NCI-H187 (cell line): ENCODE data around the gene NRARP.
"Not testable (repeated sequence)": the region's sequence is repeated elsewhere in the genome, so short reads cannot be mapped to it uniquely, and the experiment has no call there.

ENCODE experiments used
- DNase-seq, 2 experiments: peaks; one replicate each; lab custom pipeline; 2025; lab: John Stamatoyannopoulos, UW

The NRARP gene

GRCh38 chr9:137276473-137277328, 25.4 kb downstream of the NRARP start:
- no peak for DNase-seq

- DNase-seq, result no peak
These were observed 26.2 kb downstream of the NRARP start for GRCh38 chr9:137275588-137276472.

GRCh38 chr9:137275203-137275587, 26.9 kb downstream of the NRARP start:
- DNase-seq, result no peak

DNA sequence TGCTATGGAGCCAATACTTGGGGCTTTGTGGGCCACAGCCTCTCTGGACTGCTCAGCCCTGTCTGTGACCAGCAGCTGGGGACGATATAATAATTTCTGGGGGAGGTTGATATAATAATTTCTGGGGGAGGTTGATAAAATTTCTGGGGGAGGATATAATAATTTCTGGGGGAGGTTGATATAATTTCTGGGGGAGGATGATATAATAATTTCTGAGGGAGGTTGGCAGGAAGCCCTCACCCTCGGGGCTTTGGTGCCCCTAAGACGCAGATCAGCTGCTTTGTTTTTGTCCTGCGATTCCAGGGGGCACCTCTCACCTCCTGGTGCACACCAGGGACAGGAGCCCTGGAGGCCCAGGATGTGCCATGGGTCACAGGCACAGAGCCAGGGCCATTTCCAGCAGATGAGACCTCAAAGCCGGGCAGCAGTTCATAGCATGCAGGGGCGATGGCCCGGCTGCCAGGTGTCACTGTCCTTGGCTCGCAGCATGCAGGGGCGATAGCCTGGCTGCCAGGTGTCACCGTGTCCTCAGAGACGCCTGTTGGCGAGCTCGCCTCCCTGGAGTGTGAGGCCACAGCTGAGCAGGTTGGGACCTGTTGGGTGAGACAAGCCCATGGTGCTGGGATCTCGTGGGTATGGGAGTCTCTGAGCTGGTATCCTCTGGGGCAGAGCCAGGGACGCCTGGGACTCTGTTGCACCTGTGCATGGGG, 28.3 kb downstream of the NRARP start:
- DNase-seq, result no peak

GRCh38 chr9:137273095-137273490, 29.0 kb downstream of the NRARP start:
- no peak for DNase-seq

- no peak for DNase-seq
These were observed 29.6 kb downstream of the NRARP start for GRCh38 chr9:137272241-137273094.

- DNase-seq, result no peak
These were observed 30.4 kb downstream of the NRARP start for GRCh38 chr9:137271696-137272076.

DNA sequence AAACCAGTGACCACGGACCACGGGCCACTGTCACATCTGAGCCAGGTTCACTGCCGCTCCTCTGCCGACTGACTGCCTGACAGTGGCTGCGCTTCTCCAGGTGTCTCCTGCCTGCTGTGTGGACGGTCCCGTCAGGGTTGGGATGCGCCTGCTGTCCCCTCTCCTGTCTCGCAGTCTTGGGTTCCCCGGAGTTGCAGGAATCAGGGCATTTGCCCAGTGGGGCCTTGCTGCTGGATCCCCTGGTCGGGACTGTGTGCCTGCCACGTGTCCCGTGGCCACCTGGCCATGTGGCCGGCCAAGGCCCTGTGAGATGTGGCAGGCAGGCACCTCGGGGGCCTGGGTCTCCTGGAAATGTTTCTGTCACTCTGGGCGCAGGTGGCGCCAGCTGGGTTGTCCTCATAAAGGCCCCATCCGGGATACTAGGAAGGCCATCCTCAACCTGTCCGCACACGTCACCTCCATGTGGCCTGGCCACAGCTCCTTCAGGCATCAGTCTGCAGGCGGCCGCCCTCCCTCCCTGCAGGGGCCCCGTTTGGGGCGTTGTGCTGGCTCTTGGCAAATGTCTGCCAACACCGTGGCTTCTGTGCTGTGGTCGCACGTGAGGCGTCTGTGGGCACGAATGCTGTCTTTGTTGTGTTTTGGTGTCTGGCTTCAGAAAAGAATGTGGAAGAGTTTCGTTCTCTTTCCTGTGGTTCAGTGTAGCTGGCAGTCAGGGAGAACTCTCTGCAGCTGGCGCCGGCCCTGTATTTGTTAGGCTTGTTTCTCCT, 31.0 kb downstream of the NRARP start:
- DNase-seq, result no peak

DNA sequence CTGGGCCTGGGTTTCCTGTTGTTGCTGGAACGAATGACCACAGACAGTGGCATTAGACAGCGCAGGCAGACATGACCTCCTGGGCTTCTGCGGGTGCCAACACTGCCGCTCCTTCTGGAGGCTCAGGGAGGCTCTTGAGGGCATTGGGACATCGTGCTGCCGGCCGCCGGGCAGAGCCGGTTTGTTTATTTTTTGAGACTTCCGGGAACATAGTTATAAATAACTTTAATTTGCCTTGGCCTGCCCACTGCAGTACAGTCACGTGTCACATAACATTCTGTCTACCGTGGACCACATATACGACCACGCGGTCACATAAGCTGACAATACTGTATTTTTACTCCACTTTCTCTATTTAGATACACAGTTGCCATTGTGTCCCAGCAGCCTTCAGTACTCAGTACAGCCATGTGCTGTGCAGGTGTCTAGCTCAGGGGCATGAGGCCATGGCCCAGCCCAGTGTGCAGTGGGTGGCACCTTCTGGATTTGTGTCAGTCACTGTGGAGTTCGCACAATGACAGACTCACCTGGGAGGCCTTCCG, 32.8 kb downstream of the NRARP start:
- DNase-seq, result no peak

DNA sequence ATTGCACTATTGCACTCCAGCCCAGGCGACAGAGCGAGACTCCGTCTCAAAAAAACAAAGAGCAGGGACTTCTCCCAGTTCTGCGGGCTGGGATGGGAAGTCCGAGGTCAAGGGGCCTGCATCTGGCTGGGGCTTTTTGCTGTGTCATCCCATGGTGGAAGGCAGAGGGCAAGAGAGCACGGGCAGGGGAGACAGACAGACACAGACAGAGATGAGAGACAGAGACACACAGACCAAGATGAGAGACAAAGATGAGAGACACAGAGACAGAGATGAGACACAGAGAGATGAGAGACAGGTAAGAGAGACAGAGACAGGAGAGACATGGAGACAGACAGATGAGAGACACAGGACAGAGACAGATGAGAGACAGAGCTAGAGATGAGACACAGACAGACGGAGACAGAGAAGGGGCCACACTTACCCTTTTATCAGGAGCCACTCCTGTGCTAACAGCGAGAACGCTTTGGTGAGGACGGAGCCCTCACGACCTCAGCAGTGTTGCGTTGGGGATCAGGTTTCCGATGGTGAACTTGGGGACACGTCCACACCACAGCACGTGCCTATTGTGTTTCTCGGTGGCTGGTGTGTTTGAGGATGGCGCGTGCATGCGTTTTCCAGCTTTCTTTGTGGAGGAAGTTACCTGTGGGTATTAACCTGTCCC, 33.4 kb downstream of the NRARP start:
- no peak for DNase-seq

DNA sequence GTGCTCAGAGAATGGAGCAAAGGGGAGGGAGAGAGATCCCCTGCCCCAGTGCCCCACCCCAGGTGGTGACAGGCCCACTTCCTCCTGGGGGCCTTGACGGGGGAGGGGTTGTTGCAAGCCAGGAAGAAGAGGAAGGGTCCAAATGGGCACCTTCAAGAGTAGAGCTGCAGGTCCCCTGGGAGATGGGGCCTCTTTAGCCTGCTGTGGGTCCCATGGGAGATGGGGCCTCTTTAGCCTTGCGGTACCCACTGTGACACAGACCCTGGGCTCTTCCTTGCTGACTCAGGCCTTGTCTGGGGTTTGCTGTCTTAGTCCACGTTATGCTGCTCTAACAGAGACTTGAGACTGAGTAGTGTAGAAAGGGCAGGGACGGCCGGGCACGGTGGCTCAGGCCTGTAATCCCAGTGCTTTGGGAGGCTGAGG, 34.1 kb downstream of the NRARP start:
- DNase-seq, result no peak

DNA sequence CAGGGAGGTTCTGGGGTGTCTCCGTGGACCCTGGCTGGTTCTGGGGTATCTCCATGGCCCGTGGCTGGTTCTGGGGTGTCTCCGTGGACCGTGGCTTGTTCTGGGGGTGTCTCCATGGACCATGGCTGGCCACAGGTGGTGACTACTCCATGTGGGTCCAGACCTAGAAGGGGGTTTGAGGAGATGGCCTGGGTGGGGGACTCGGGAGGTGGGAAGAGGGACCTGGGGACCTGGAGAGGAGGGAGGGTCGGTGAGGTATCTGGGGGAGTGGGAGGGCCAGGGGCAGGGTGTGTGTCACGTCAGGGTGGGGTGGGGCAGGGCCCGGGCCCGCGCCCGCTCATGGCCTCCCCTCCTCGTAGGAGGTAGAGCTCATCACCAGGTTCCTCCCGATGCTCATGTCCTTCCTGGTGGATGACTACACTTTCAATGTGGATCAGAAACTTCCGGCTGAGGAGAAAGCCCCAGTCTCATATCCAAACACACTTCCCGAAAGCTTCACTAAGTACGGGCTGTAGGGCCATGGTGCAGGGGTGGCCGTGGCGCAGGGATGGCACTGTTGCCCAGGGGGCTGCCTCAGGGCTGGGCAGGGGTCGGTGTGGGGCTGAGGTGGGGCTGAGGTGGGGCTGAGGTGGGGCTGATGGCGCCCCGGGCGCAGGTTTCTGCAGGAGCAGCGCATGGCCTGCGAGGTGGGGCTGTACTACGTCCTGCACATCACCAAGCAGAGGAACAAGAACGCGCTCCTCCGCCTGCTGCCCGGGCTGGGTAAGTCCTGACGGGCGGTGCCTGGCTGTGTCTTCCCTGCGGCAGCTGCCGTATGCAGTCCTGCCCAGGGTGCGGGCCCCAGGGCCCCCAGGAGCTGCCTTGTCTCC, 35.3 kb downstream of the NRARP start:
- no peak for DNase-seq

- no peak for DNase-seq
These were observed 35.9 kb downstream of the NRARP start for GRCh38 chr9:137266162-137266527.

DNA sequence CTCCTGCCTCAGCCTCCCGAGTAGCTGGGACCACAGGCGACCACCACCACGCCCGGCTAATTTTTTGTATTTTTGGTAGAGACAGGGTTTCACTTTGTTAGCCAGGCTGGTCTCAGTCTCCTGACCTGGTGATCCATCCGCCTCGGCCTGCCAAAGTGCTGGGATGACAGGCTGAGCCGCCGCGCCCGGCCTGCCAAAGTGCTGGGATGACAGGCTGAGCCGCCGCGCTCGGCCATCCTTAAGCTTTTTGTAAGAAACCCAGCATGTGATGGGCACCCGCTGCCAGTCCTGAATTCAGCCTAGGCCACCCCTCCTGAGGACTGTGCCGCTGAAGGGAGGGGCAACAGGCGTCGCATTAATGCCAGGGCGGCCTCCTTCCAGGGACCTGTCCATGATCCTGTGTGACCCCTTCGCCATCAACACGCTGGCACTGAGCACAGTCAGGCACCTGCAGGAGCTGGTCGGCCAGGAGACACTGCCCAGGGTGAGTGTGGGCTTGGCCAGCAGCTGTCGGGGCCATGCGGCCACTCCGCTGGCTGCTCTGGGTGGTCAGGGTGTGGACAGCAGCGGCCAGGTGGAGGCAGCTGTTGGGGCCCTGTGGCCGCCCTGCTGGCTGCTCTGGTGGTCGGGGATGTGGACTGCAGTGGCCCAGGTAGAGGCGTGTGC, 36.4 kb downstream of the NRARP start:
- no peak for DNase-seq

DNA sequence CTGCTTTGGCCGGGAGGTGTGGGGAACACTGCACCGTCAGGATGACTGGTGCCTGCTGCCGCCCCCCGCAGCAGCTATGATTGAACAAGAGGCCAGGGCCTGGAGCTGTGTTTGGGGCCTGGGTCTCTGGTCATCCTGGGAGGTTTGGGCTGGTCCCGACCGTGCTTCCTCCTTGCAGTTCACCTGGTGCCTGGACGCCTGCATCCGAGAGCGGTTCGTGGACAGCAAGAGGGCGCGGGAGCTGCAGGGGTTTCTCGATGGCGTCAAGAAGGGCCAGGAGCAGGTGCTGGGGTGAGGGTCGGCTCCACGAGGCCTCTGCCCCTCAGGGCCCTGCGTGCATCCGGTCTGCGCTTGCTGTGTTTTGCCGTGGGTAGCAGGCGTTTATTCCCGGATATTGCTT, 38.0 kb downstream of the NRARP start:
- DNase-seq, result no peak

DNA sequence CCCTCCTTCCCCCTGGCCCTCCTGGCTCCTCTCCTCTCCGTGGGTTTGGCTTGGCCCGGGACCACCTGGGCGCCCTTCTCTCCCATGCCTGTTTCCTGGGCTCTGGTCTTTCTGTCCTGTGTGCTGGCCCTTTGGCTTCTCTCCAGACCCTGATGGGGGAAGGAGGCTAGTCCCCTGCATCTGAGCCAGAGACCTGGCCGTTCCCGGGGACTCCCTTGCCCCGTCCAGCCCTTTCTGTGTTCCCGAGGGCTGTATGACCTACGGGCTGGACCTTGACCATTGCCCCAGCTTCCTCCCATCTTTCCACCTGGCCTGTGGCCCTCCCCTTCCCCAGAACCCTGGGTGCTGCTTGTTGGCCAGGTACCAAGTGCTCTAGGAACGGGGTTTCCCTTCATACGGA, 38.6 kb downstream of the NRARP start:
- DNase-seq, result no peak

DNA sequence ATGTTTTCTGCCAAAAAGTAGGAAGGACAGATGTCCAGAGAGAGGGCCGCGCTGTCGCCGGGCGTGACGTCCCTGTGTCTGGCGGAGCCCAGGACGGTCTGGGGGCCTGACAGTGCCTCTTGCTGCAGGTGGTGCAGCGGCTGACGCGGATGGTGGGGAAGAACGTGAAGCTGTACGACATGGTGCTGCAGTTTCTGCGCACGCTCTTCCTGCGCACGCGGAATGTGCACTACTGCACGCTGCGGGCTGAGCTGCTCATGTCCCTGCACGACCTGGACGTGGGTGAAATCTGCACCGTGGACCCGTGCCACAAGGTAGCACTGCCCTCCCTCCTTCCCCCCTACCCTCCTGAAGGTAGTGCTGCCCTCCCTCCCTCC, 39.2 kb downstream of the NRARP start:
- DNase-seq, result no peak

GRCh38 chr9:137262173-137262908, 39.7 kb downstream of the NRARP start:
- DNase-seq, result not testable (repeated sequence)
